Measurements from ENCODE around the gene RSPH9. TPM values are rescaled to one million over a fixed set of nuclear protein-coding genes. Genes with fewer than 3 reads are reported as not detected.

RSPH9 gene
- total RNA-seq, 1 experiment from 2014 or later, result 0.28 TPM

GRCh38 chr6:43669922-43670622 is 25.2 kb downstream of the RSPH9 start:
- ATAC-seq (no peak), DNase-seq (ENCODE audit: low read depth, low spot score) (no peak)
- POLR2A ChIA-PET, result interaction anchor here (0.5 to 1.0 kb wide), 3 partner anchors 19 to 1547 kb away, joined by 3 to 9 read pairs (median 4); no protein-coding TSS in a partner anchor
- no TSS peak for BruUV-seq (replicated peaks)
- CTCF ChIA-PET, result interaction anchor here (0.6 kb wide), 1 partner anchor 23 kb away, joined by 4 read pairs; no protein-coding TSS in a partner anchor
- intact Hi-C loops (cut with micrococcal nuclease; ENCODE audit: unreplicated experiment), result loop anchor here (5.0 kb wide), 1 partner anchor 102 kb away; the partner anchor contains the start of gene VEGFA
- Histone ChIP-seq H3K9me3 (ENCODE audit: control insufficient read depth, insufficient read depth, low read depth, low read length) (no peaks in the 10 kb centered on the region), H3K4me3 (ENCODE audit: low read depth in 2 of 2, low read length in 2 of 2) (no peak overlapping the region), H3K27me3 (ENCODE audit: control insufficient read depth, insufficient read depth, low read length) (no peaks in the 10 kb centered on the region), H3K27ac (ENCODE audit: low read length) (no peak overlapping the region), H3K4me1 (ENCODE audit: control insufficient read depth, insufficient read depth, low read length) (peaks cover 9% of the 10 kb centered on the region), H3K36me3 (ENCODE audit: control insufficient read depth, insufficient read depth, low read length) (peaks cover 3% of the 10 kb centered on the region)
- in situ Hi-C loops (cut with HindIII; ENCODE audit: low pct_unique_long_range_greater_than_20kb, low sequenced_read_pairs), result no loop called here
- TF ChIP-seq POLR2AphosphoS5 (IDR thresholded peaks at IDR 0.05; ENCODE audit: low read depth, low read length) (no peak; the same call in 1 of the 2 replicates), REST (IDR thresholded peaks at IDR 0.05; ENCODE audit: insufficient read depth in 1 of 2, low read depth in 2 of 2, low read length in 1 of 2) (no peak), TCF7L2 (IDR thresholded peaks at IDR 0.05; ENCODE audit: low read depth, low read length) (no peak), CTCF (IDR thresholded peaks at IDR 0.05) (no peak), SIN3A (IDR thresholded peaks at IDR 0.05; ENCODE audit: borderline replicate concordance, insufficient read depth, low read depth, low read length) (no peak)

- POLR2A ChIA-PET, result interaction anchor here (0.5 kb wide), 1 partner anchor 35 kb away, joined by 4 read pairs; no protein-coding TSS in a partner anchor
- DNase-seq (ENCODE audit: low read depth, low spot score) (no peak), ATAC-seq (no peak)
- Histone ChIP-seq H3K4me1 (ENCODE audit: control insufficient read depth, insufficient read depth, low read length) (peaks cover 9% of the 10 kb centered on the region), H3K4me3 (ENCODE audit: low read depth in 2 of 2, low read length in 2 of 2) (no peak overlapping the region), H3K27me3 (ENCODE audit: control insufficient read depth, insufficient read depth, low read length) (no peaks in the 10 kb centered on the region), H3K9me3 (ENCODE audit: control insufficient read depth, insufficient read depth, low read depth, low read length) (no peaks in the 10 kb centered on the region), H3K36me3 (ENCODE audit: control insufficient read depth, insufficient read depth, low read length) (peaks cover 4% of the 10 kb centered on the region), H3K27ac (ENCODE audit: low read length) (no peak overlapping the region)
- TF ChIP-seq TCF7L2 (IDR thresholded peaks at IDR 0.05; ENCODE audit: low read depth, low read length) (no peak), POLR2AphosphoS5 (IDR thresholded peaks at IDR 0.05; ENCODE audit: low read depth, low read length) (peak; percentile 43; the same call in 1 of the 2 replicates), SIN3A (IDR thresholded peaks at IDR 0.05; ENCODE audit: borderline replicate concordance, insufficient read depth, low read depth, low read length) (no peak), REST (IDR thresholded peaks at IDR 0.05; ENCODE audit: insufficient read depth in 1 of 2, low read depth in 2 of 2, low read length in 1 of 2) (no peak)
- intact Hi-C loops (cut with micrococcal nuclease; ENCODE audit: unreplicated experiment) (no loop called here), in situ Hi-C loops (cut with HindIII; ENCODE audit: low pct_unique_long_range_greater_than_20kb, low sequenced_read_pairs) (no loop called here)
- BruUV-seq (replicated peaks), result no TSS peak
- CTCF ChIA-PET, result no interaction called here
These were observed 25.8 kb downstream of the RSPH9 start for GRCh38 chr6:43670623-43670986.
